Keratinocyte (primary cell): ENCODE results near the gene CAMSAP3. TPM values are rescaled to one million over a fixed set of nuclear protein-coding genes. Genes with fewer than 3 reads are reported as not detected.

ENCODE experiments used
- DNase-seq: peaks from one replicate; pipeline ENCODE4 v3.0.0-alpha.2; 2011; ENCODE audit warnings: low read depth, missing footprints, low spot score
- FAIRE-seq: peaks from 2 replicates; lab custom pipeline; 2011; peaks lifted over from hg19 to GRCh38; lab: Jason Lieb, UNC
- H2AFZ ChIP-seq: 2 replicates; pipeline ENCODE4 v1.6.0; 2012; ENCODE audit warnings: low read length, control low read depth, inconsistent platforms; ENCODE audit not compliant: control insufficient read depth
- H3K27ac ChIP-seq: 2 replicates; pipeline ENCODE4 v1.5.1; 2011; ENCODE audit warnings: low read length; ENCODE audit not compliant: control insufficient read depth, insufficient read depth
- H3K27me3 ChIP-seq: 3 replicates; pipeline ENCODE4 v1.6.0; 2011; ENCODE audit warnings: low read length; ENCODE audit not compliant: control insufficient read depth, insufficient read depth; ENCODE audit errors: extremely low read depth
- H3K36me3 ChIP-seq, 2 experiments: 2 replicates in 1 of 2; 3 replicates in 1 of 2; pipeline ENCODE4 v1.5.1; 2011; ENCODE audit warnings: low read length in 2 of 2, mild to moderate bottlenecking in 1 of 2; ENCODE audit not compliant: control insufficient read depth in 2 of 2, insufficient read depth in 2 of 2; ENCODE audit errors: extremely low read depth in 1 of 2
- H3K4me1 ChIP-seq: 3 replicates; pipeline ENCODE4 v1.5.1; 2011; ENCODE audit warnings: low read length; ENCODE audit not compliant: control insufficient read depth, insufficient read depth; ENCODE audit errors: extremely low read depth
- H3K4me2 ChIP-seq: 3 replicates; pipeline ENCODE4 v1.6.0; 2011; ENCODE audit warnings: low read depth, low read length; ENCODE audit not compliant: control insufficient read depth, insufficient read depth; ENCODE audit errors: extremely low read depth
- H3K4me3 ChIP-seq, 3 experiments: fragments of 200-600 bp in 1 of 3; sonication (generic) in 1 of 3; 2 replicates in 2 of 3; 3 replicates in 1 of 3; pipeline ENCODE4 v1.5.1; 2011 to 2016; ENCODE audit warnings: low read length in 3 of 3, mild to moderate bottlenecking in 3 of 3, control low read depth in 2 of 3, inconsistent platforms in 1 of 3, low read depth in 1 of 3, mixed read lengths in 1 of 3, mixed run types in 1 of 3, moderate library complexity in 1 of 3; ENCODE audit not compliant: control insufficient read depth in 2 of 3, insufficient read depth in 2 of 3; ENCODE audit errors: extremely low read depth in 1 of 3
- H3K79me2 ChIP-seq: 2 replicates; pipeline ENCODE4 v1.6.0; 2012; ENCODE audit warnings: low read length; ENCODE audit not compliant: control insufficient read depth, insufficient read depth
- H3K9ac ChIP-seq: 3 replicates; pipeline ENCODE4 v1.6.0; 2011; ENCODE audit warnings: low read length; ENCODE audit not compliant: control insufficient read depth, insufficient read depth; ENCODE audit errors: extremely low read depth
- H3K9me1 ChIP-seq: 3 replicates; pipeline ENCODE4 v1.6.0; 2011; ENCODE audit warnings: low read length; ENCODE audit not compliant: control insufficient read depth, insufficient read depth; ENCODE audit errors: extremely low read depth
- H3K9me3 ChIP-seq: 2 replicates; pipeline ENCODE4 v1.5.1; 2012; ENCODE audit warnings: low read depth, low read length; ENCODE audit not compliant: control insufficient read depth
- H4K20me1 ChIP-seq: 3 replicates; pipeline ENCODE4 v1.6.0; 2011; ENCODE audit warnings: low read length; ENCODE audit not compliant: control insufficient read depth, insufficient read depth; ENCODE audit errors: extremely low read depth
- EZH2 ChIP-seq: IDR thresholded peaks from one replicate; pipeline ENCODE4 v1.6.1; 2012; ENCODE audit warnings: inconsistent platforms, mild to moderate bottlenecking, low read length, moderate library complexity
- dilution Hi-C: fragments of 300-500 bp; cut with MboI; formaldehyde crosslinking; loops from one replicate; pipeline ENCODE4 v1.7.0; 2020; ENCODE audit warnings: low sequenced_read_pairs; ENCODE audit not compliant: extremely low pct_ligation_motif_present
- polyA plus RNA-seq, 5 experiments: library from polyadenylated mRNA; depleted of rRNA in 3 of 5; stranded (reverse) in 3 of 5; stranded (forward) in 1 of 5; unstranded in 1 of 5; fragments of >200 nt; gene quantifications; 1 replicate in 1 of 5; 2 replicates in 3 of 5; 3 replicates in 1 of 5; pipeline versions ENCODE4 v1.2.1 to v1.2.3, GENCODE V29; 2011 to 2012; ENCODE audit warnings: missing spikeins in 2 of 5, low read depth in 1 of 5, low replicate concordance in 1 of 5
- TF ChIP-seq, protein P1 (sequence below), 3 experiments: IDR thresholded peaks in 1 of 3; conservative IDR thresholded peaks in 1 of 3; optimal IDR thresholded peaks in 1 of 3; 2 replicates in 2 of 3; 3 replicates in 1 of 3; pipeline versions ENCODE3 to v1.5.1; 2011; ENCODE audit warnings: low read length in 3 of 3, mild to moderate bottlenecking in 3 of 3, moderate library complexity in 2 of 3, control low read depth in 1 of 3, inconsistent platforms in 1 of 3; ENCODE audit not compliant: insufficient read depth in 2 of 3; ENCODE audit errors: extremely low read depth in 1 of 3

The CAMSAP3 gene
- polyA plus RNA-seq, 1 donor (not counting 4 experiments of a cell fraction or from before 2014, with no cell fraction given), result 2.4 TPM

DNA sequence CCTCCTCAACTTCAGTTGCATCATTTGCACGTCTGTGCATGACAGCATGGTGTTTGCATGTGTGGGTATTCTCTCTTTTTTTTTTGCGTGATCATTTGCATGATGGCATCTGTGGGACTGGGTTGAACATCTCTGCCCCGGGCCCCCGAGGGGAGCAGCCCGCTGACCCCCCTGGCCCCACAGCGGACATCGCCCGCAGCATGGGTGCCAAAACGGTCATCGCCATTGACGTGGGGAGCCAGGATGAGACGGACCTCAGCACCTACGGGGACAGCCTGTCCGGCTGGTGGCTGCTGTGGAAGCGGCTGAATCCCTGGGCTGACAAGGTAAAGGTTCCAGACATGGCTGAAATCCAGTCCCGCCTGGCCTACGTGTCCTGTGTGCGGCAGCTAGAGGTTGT is 37.0 kb upstream of the CAMSAP3 start:
- FAIRE-seq, result no peak
- H2AFZ ChIP-seq, result no peak overlapping the region
- no peaks in the 10 kb centered on the region for H3K9me3 ChIP-seq
- H3K4me2 ChIP-seq, result no peak overlapping the region
- no peaks in the 10 kb centered on the region for H4K20me1 ChIP-seq
- no peak overlapping the region for H3K4me3 ChIP-seq
- no peak overlapping the region for H3K27ac ChIP-seq
- no peak for TF ChIP-seq EZH2
- TF ChIP-seq, protein P1, sequence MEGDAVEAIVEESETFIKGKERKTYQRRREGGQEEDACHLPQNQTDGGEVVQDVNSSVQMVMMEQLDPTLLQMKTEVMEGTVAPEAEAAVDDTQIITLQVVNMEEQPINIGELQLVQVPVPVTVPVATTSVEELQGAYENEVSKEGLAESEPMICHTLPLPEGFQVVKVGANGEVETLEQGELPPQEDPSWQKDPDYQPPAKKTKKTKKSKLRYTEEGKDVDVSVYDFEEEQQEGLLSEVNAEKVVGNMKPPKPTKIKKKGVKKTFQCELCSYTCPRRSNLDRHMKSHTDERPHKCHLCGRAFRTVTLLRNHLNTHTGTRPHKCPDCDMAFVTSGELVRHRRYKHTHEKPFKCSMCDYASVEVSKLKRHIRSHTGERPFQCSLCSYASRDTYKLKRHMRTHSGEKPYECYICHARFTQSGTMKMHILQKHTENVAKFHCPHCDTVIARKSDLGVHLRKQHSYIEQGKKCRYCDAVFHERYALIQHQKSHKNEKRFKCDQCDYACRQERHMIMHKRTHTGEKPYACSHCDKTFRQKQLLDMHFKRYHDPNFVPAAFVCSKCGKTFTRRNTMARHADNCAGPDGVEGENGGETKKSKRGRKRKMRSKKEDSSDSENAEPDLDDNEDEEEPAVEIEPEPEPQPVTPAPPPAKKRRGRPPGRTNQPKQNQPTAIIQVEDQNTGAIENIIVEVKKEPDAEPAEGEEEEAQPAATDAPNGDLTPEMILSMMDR (optimal IDR thresholded peaks at IDR 0.05 in 1 of 3, IDR thresholded peaks at IDR 0.05 in 1 of 3, conservative IDR thresholded peaks at IDR 0.05 in 1 of 3; ENCODE audit: extremely low read depth in 1 of 3, insufficient read depth in 2 of 3, low read length in 3 of 3), result no peak
- no peaks in the 10 kb centered on the region for H3K27me3 ChIP-seq
- no peak overlapping the region for H3K9ac ChIP-seq
- no peaks in the 10 kb centered on the region for H3K79me2 ChIP-seq
- no peaks in the 10 kb centered on the region for H3K9me1 ChIP-seq
- no peak for DNase-seq
- no peaks in the 10 kb centered on the region for H3K4me1 ChIP-seq
- H3K36me3 ChIP-seq, result peaks cover 14 to 33% of the 10 kb centered on the region in 2 experiments
- dilution Hi-C loops, result no loop called here

DNA sequence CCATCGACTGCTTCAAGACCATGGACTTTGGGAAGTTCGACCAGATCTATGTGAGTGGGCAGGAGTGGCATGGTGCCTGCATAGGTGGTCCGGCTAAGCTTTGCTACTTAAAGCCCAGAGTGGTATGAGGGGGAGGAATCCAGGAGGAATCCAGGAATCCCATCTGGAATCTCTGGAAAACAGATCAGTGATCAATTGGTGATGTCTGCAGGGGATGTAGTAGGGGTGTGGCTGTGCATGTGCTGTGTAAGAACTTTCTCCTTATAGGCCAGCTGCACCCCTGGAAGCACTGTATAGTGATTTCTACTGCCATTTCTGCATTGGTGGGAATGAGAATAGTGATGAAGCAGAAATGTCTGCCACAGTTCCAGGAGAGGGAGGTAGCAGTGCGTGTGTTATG is 36.6 kb upstream of the CAMSAP3 start:
- Histone ChIP-seq H3K9me1 (no peaks in the 10 kb centered on the region), H3K9ac (no peak overlapping the region), H4K20me1 (no peaks in the 10 kb centered on the region), H3K36me3 (peaks cover 14 to 33% of the 10 kb centered on the region in 2 experiments), H3K4me3 (no peak overlapping the region), H3K4me1 (no peaks in the 10 kb centered on the region), H3K27ac (no peak overlapping the region), H2AFZ (no peak overlapping the region), H3K9me3 (no peaks in the 10 kb centered on the region), H3K27me3 (no peaks in the 10 kb centered on the region), H3K79me2 (no peaks in the 10 kb centered on the region), H3K4me2 (no peak overlapping the region)
- FAIRE-seq (no peak), DNase-seq (no peak)
- TF ChIP-seq, protein P1 (optimal IDR thresholded peaks at IDR 0.05 in 1 of 3, IDR thresholded peaks at IDR 0.05 in 1 of 3, conservative IDR thresholded peaks at IDR 0.05 in 1 of 3; ENCODE audit: extremely low read depth in 1 of 3, insufficient read depth in 2 of 3, low read length in 3 of 3), result no peak
- no peak for TF ChIP-seq EZH2
- dilution Hi-C loops, result no loop called here
